Sigmoid colon (tissue), 7 donors: ENCODE data around the gene HRH1. TPM values are rescaled to one million over a fixed set of nuclear protein-coding genes. Genes with fewer than 3 reads are reported as not detected.

ENCODE experiments used
- DNase-seq: peaks from one replicate; pipeline ENCODE4 v3.0.0-alpha.2; 2019
- H3K27ac ChIP-seq, 4 donors: fragments of 200-600 bp; sonication (generic); one replicate each; pipeline ENCODE4 v1.5.1; 2016 to 2019; ENCODE audit warnings: mild to moderate bottlenecking in 1 of 4
- H3K27me3 ChIP-seq, 3 donors: fragments of 200-600 bp; sonication (generic); one replicate each; pipeline ENCODE4 v1.5.1; 2019; ENCODE audit warnings: mild to moderate bottlenecking in 1 of 3
- H3K36me3 ChIP-seq, 4 donors: fragments of 200-600 bp; sonication (generic); one replicate each; pipeline ENCODE4 v1.5.1; 2016 to 2019
- H3K4me1 ChIP-seq, 4 donors: fragments of 200-600 bp; sonication (generic); one replicate each; pipeline ENCODE4 v1.5.1; 2017 to 2019
- H3K4me3 ChIP-seq, 4 donors: fragments of 200-600 bp; sonication (generic); one replicate each; pipeline ENCODE4 v1.5.1; 2017 to 2019; ENCODE audit warnings: mild to moderate bottlenecking in 2 of 4, moderate library complexity in 1 of 4
- H3K9me3 ChIP-seq, 4 donors: fragments of 200-600 bp in 3 of 4; sonication (generic) in 3 of 4; one replicate each; pipeline versions ENCODE4 v1.5.1 to v1.6.1; 2013 to 2019
- EP300 ChIP-seq, 4 donors: sonication (generic); formaldehyde crosslinking; IDR thresholded peaks; one replicate each; pipeline ENCODE4 v1.6.1; 2017; ENCODE audit warnings: antibody characterized with exemption in 4 of 4
- POLR2A ChIP-seq, 2 donors: fragments of 450-650 bp; IDR thresholded peaks; one replicate each; pipeline ENCODE4 v1.6.1; 2016; ENCODE audit warnings: antibody characterized with exemption in 2 of 2, mild to moderate bottlenecking in 2 of 2, moderate library complexity in 2 of 2
- POLR2AphosphoS5 ChIP-seq, 4 donors: sonication (generic); formaldehyde crosslinking; IDR thresholded peaks; one replicate each; pipeline ENCODE4 v1.6.1; 2017; ENCODE audit warnings: antibody characterized with exemption in 4 of 4
- WGBS, 2 donors: extraction: QIAGEN DNeasy Blood & Tissue Kit; methylation state at CpG; one replicate each; pipeline ENCODE4 v1.1.7; 2013; 5-methylcytosine and 5-hydroxymethylcytosine counted together
- intact Hi-C: fragments of 100-400 bp; cut with DNase I; formaldehyde crosslinking; loops from one replicate; pipeline ENCODE4 v1.15.1; 2023
- polyA plus RNA-seq, 3 donors: library from polyadenylated mRNA; stranded (reverse); fragments of 200-250 nt; gene quantifications; one replicate each; pipeline ENCODE4 v1.2.3, GENCODE V29; 2013
- total RNA-seq, 4 donors: library from RNA; depleted of rRNA; stranded (reverse); fragments of >200 nt; gene quantifications; one replicate each; pipeline ENCODE4 v1.1.0, GENCODE V29; 2016
- TF ChIP-seq, protein P1 (sequence below), 4 experiments: fragments of 450-650 bp in 3 of 4; fragments of 200-600 bp in 1 of 4; IDR thresholded peaks; one replicate each; pipeline ENCODE4 v1.5.1; 2016 to 2019; ENCODE audit warnings: antibody characterized with exemption in 4 of 4, mild to moderate bottlenecking in 3 of 4, moderate library complexity in 2 of 4
- donor health status: healthy with polysubstance abuse.
- donor health status: Bipolar disorder and iron deficiency.
- donor health status: healthy.

Gene HRH1
- total and polyA plus RNA-seq, 7 donors = 1.8 to 57.3 (median 3.9) TPM

DNA sequence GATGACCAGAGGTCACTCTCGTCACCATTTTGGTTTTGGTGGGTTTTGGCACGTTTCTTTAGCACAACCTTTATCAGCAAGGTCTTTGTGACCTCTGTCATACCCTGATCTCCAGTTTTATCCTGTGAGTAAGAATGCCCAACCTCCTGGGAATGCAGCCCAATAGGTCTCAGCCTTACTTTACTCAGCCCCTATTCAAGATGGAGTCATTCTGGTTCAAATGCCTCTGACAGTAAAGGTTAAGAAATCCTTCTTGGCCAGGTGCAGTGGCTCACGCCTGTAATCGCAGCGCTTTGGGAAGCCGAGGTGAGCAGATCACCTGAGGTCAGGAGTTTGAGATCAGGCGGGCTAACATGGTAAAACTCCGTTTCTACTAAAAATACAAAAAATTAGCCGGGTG is 114.7 kb downstream of the HRH1 start:
- Histone ChIP-seq H3K4me3 (no peak overlapping the region), H3K36me3 (no peaks in the 10 kb centered on the region), H3K27me3 (no peaks in the 10 kb centered on the region), H3K27ac (no peak overlapping the region), H3K4me1 (peaks cover 0 to 20% (median 14%) of the 10 kb centered on the region in 4 donors), H3K9me3 (no peaks in the 10 kb centered on the region)
- 83 to 94% methylated on average over 9 of the region's 9 CpGs for WGBS, 2 donors
- intact Hi-C loops = no loop called here
- TF ChIP-seq POLR2AphosphoS5 (IDR thresholded peaks at IDR 0.05) (no peak), POLR2A (IDR thresholded peaks at IDR 0.05) (no peak), EP300 (IDR thresholded peaks at IDR 0.05) (no peak)
- TF ChIP-seq, protein P1, sequence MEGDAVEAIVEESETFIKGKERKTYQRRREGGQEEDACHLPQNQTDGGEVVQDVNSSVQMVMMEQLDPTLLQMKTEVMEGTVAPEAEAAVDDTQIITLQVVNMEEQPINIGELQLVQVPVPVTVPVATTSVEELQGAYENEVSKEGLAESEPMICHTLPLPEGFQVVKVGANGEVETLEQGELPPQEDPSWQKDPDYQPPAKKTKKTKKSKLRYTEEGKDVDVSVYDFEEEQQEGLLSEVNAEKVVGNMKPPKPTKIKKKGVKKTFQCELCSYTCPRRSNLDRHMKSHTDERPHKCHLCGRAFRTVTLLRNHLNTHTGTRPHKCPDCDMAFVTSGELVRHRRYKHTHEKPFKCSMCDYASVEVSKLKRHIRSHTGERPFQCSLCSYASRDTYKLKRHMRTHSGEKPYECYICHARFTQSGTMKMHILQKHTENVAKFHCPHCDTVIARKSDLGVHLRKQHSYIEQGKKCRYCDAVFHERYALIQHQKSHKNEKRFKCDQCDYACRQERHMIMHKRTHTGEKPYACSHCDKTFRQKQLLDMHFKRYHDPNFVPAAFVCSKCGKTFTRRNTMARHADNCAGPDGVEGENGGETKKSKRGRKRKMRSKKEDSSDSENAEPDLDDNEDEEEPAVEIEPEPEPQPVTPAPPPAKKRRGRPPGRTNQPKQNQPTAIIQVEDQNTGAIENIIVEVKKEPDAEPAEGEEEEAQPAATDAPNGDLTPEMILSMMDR (IDR thresholded peaks at IDR 0.05) = no peak
- DNase-seq = no peak

DNA sequence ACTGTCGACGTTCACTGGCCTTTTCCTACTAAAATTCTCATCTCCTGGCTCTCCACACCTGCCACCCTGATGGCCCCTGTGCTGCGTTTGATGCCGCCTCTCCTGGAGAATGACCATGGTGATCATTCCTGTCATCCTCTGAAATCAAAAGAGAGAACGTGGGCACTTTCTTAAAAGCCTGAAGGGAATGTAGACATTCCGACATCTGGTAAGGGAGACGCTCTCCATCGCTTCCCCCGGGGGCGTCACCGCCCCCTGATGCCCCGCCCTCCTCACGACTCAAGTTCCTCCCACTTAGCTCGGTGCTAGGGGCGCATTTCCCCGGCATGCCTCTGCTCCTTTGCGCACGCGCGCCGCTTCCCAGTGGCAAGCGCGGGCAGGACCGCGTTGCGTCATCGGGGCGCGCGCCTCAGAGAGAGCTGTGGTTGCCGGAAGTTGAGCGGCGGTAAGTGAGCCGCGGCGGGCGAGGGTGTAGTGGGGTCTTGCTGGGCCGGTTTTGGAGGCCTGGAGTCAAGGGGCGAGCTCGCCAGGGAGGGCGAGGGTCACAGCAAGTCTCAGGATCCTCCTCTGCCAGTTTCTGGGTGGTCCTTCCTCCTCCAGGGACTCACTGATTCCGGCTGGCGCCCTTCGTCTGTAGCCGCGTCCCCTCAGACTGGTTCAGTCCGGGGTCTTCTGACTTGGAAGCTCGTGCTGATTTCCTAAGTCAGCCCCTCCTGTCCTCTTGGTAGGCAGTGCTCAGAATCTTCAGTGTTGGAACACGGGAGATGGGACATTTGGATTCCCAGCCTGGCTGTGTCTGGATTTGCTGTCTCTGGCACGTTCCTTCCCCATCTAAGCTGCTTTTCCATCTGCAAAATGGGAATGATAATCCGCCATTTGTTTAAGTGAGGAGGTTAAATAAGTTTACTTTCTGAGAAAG is 118.0 kb downstream of the HRH1 start, which contains the start of gene ATG7:
ATG7 (plus strand) TSS at position 412 of the 919 bp plus-strand sequence. CDS start 26,299 bp downstream, outside the sequence.
- 1 to 2% methylated on average over 51 of the region's 51 CpGs for WGBS, 2 donors
- H3K9me3 ChIP-seq = no peaks in the 10 kb centered on the region
- H3K36me3 ChIP-seq = no peaks in the 10 kb centered on the region
- H3K4me1 ChIP-seq = peaks cover 0 to 30% (median 18%) of the 10 kb centered on the region in 4 donors
- peak within 1 kb of the TSS; percentile 74 to 87 (median 86) for H3K27ac ChIP-seq
- TF ChIP-seq POLR2A (IDR thresholded peaks at IDR 0.05) (peak; percentile 73 to 85), EP300 (IDR thresholded peaks at IDR 0.05) (no peak), POLR2AphosphoS5 (IDR thresholded peaks at IDR 0.05) (peak; percentile 84 to 96 (median 94))
- TF ChIP-seq, protein P1 (IDR thresholded peaks at IDR 0.05) = peak in 1 of 4 experiments; percentile 20
- DNase-seq = peak; percentile 99
- no peaks in the 10 kb centered on the region for H3K27me3 ChIP-seq
- peak within 1 kb of the TSS; percentile 87 to 92 (median 88) for H3K4me3 ChIP-seq
- intact Hi-C loops = loop anchor here (5.0 kb wide), 2 partner anchors 45 to 85 kb away; no protein-coding TSS in a partner anchor

DNA sequence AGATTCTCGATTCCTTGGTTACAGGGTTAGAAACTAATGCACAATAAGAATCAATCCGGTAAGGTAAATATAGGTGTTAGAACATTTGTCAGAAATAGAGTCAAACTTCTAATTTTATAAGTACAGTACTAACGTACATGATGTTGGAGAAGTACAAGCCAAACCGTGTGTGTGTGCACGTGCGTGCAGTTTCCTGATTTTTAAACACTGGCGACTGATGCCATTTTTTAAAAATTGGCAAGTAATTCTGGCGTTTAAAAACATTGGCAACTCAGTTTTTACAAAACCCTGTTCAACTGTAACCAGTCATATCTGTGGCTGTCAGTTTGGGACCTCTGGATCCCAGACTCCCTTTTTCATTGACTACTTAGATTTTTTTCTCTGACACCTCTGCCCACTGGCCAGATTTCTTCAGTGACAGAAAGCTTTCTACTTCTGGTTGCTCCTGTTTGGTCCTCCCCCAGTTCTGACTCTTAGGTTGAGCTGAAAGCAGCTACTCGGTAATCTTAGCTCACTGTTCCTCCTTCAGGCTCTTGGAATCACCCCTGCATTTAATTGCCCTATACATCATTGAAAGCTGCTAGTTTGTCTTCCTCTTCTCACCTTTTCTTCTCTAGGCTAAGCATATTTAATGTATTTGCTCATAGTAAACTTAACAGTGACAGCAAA is 118.7 kb downstream of the HRH1 start:
- no peak for DNase-seq
- Histone ChIP-seq H3K36me3 (no peaks in the 10 kb centered on the region), H3K4me1 (peaks cover 0 to 30% (median 18%) of the 10 kb centered on the region in 4 donors), H3K27me3 (no peaks in the 10 kb centered on the region), H3K27ac (peak overlapping the region; percentile 74 to 87 (median 86)), H3K9me3 (no peaks in the 10 kb centered on the region), H3K4me3 (peak overlapping the region; percentile 87 to 92 (median 88))
- WGBS, 2 donors = 1 to 3% methylated on average over 9 of the region's 9 CpGs
- intact Hi-C loops = loop anchor here (5.0 kb wide), 2 partner anchors 46 to 86 kb away; no protein-coding TSS in a partner anchor
- TF ChIP-seq POLR2A (IDR thresholded peaks at IDR 0.05) (no peak), EP300 (IDR thresholded peaks at IDR 0.05) (no peak)
- TF ChIP-seq, protein P1 (IDR thresholded peaks at IDR 0.05) = no peak

DNA sequence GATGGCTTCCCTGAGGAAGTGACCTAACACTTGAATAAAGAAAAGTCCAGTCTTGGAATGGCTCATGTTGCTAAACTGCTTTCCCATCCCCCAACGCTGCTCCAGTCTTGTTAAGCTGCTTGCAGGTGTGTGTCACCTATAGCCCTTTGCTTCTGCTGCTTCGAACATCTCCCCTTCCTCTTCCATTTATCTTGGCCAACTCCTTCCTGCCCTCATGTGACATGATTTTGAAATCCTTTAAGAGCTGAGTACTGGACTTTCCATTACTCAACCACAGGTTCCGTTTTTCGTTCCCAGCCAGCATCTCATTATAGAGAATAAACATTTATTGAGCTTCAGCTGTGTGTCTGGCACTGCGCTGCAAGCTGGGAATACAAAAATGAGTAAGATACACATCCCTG is 119.6 kb downstream of the HRH1 start:
- WGBS, 2 donors = 81% methylated on average over 5 of the region's 5 CpGs

More for the DNA sequence above, 119.6 kb downstream of the HRH1 start:
- Histone ChIP-seq H3K27me3 (no peaks in the 10 kb centered on the region), H3K27ac (peak overlapping the region in 2 of 4 donors; percentile 86 to 87), H3K4me1 (peaks cover 0 to 30% (median 20%) of the 10 kb centered on the region in 4 donors), H3K9me3 (no peaks in the 10 kb centered on the region), H3K36me3 (no peaks in the 10 kb centered on the region), H3K4me3 (no peak overlapping the region)
- no peak for DNase-seq
- TF ChIP-seq POLR2A (IDR thresholded peaks at IDR 0.05) (no peak), POLR2AphosphoS5 (IDR thresholded peaks at IDR 0.05) (peak in 2 of 4 donors; percentile 17 to 33)
- intact Hi-C loops = loop anchor here (5.0 kb wide), 2 partner anchors 47 to 87 kb away; no protein-coding TSS in a partner anchor
